ENCODE data around the gene NPAS4. TPM values are rescaled to one million over a fixed set of nuclear protein-coding genes. Genes with fewer than 3 reads are reported as not detected.
"Not testable (repeated sequence)": the region's sequence is repeated elsewhere in the genome, so short reads cannot be mapped to it uniquely, and the experiment has no call there.

The NPAS4 gene
- total RNA-seq, 1 donor from 2014 or later = not detected

DNA sequence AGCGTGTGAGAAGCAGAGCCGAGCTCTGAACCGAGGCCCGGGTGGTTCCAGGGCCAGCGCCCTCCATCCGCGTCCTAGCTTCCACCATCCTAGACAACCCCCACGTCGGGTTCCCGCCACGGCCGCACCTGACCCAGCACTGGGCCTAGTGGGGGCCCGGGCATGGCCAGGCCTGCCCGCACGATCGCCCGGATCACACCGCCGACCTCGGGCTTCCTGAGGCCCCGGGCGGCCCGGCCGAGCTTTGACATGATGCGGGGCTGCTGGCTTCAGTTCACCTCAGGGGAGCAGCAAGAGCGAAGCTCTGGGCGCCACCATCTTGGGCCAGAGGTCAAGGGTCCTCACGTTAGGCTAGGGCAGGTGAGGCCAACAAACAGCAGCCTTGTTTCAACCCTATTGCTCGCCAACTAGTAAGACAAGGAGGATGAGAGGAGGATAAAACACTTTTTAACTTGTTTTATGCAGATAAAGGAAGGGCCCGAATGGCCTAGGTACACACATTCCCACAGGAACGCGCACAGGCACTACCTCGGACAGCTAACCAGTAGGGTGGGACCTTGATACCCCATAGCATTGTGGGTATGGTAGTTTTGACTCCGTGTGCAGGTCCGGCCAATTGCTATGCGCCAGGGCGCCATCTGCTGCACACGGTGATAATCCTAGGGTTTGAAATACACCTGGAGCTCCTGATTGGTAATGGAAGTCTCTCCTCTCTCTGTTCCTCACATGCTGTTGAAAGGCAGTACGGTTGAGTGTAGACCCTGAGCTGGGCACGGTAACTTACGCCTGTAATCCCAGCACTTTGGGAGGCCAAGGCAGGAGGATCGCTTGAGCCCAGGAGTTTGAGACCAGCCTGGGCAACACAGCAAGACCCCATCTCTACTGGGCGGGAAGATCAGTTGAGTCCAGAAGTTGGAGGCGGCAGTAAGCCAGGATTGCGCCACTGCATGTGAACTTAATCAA, 17.9 kb downstream of the NPAS4 start, which contains the start of gene MRPL11:
MRPL11 (minus strand) TSS at position 345 of the 963 bp plus-strand sequence; CDS start at position 251, 94 bp downstream.
- Mint-ChIP-seq H3K4me3 (ENCODE audit: low read depth) (peak within 1 kb of the TSS; percentile 87), H3K9me3 (ENCODE audit: low read depth) (peaks cover 10% of the 10 kb centered on the region), H3K27me3 (no peaks in the 10 kb centered on the region), H3K4me1 (ENCODE audit: low read depth) (peaks cover 8% of the 10 kb centered on the region), H3K36me3 (ENCODE audit: insufficient read depth) (peaks cover 9% of the 10 kb centered on the region), H3K27ac (peak within 1 kb of the TSS; percentile 100)
- TF ChIP-seq, protein P1, sequence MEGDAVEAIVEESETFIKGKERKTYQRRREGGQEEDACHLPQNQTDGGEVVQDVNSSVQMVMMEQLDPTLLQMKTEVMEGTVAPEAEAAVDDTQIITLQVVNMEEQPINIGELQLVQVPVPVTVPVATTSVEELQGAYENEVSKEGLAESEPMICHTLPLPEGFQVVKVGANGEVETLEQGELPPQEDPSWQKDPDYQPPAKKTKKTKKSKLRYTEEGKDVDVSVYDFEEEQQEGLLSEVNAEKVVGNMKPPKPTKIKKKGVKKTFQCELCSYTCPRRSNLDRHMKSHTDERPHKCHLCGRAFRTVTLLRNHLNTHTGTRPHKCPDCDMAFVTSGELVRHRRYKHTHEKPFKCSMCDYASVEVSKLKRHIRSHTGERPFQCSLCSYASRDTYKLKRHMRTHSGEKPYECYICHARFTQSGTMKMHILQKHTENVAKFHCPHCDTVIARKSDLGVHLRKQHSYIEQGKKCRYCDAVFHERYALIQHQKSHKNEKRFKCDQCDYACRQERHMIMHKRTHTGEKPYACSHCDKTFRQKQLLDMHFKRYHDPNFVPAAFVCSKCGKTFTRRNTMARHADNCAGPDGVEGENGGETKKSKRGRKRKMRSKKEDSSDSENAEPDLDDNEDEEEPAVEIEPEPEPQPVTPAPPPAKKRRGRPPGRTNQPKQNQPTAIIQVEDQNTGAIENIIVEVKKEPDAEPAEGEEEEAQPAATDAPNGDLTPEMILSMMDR (IDR thresholded peaks at IDR 0.05; ENCODE audit: unreplicated experiment) = peak; percentile 69
- peak; percentile 82 for DNase-seq (ENCODE audit: low spot score, unreplicated experiment)

DNA sequence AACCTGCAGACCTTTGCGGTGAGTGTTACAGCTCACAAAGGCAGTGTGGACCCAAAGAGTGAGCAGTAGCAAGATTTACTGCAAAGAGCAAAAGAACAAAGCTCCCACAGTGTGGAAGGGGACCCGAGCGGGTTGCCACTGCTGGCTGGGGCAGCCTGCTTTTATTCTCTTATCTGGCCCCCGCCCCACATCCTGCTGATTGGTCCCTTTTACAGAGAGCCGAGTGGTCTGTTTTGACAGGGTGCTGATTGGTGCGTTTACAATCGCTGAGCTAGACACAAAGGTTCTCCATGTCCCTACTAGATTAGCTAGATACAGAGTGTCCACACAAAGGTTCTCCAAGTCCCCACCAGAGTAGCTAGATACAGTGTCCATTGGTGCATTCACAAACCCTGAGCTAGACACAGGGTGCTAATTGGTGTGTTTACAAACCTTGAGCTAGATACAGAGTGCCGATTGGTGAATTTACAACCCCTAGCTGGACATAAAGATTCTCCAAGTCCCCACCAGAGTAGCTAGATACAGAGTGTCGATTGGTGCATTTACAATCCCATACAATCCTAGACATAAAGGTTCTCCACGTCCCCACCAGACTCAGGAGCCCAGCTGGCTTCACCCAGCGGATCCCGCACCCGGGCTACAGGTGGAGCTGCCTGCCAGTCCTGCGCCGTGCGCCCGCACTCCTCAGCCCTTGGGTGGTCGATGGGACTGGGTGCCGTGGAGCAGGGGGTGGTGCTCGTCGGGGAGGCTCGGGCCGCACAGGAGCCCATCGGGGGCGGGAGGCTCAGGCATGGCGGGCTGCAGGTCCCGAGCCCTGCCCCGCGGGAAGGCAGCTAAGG, 19.5 kb downstream of the NPAS4 start:
- not testable (repeated sequence) for H3K4me3 Mint-ChIP-seq (ENCODE audit: low read depth)

DNA sequence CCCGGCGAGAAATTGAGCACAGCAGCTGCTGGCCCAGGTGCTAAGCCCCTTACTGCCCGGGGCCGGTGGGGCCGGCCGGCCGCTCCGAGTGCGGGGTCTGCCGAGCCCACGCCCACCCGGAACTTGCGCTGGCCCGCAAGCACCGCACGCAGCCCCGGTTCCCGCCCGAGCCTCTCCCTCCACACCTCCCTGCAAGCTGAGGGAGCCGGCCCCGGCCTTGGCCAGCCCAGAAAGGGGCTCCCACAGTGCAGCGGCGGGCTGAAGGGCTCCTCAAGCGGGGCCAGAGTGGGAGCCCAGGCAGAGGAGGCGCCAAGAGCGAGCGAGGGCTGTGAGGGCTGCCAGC, 20.1 kb downstream of the NPAS4 start:
- not testable (repeated sequence) for H3K4me1 Mint-ChIP-seq (ENCODE audit: low read depth); H3K27ac Mint-ChIP-seq; H3K4me3 Mint-ChIP-seq (ENCODE audit: low read depth); DNase-seq (ENCODE audit: low spot score, unreplicated experiment); H3K27me3 Mint-ChIP-seq; H3K36me3 Mint-ChIP-seq (ENCODE audit: insufficient read depth)
- H3K9me3 Mint-ChIP-seq (ENCODE audit: low read depth) = peaks cover 12% of the 10 kb centered on the region

More for the DNA sequence above, 19.5 kb downstream of the NPAS4 start:
- not testable (repeated sequence) for DNase-seq (ENCODE audit: low spot score, unreplicated experiment); H3K27me3 Mint-ChIP-seq; H3K27ac Mint-ChIP-seq; H3K4me1 Mint-ChIP-seq (ENCODE audit: low read depth); H3K36me3 Mint-ChIP-seq (ENCODE audit: insufficient read depth)
- peaks cover 12% of the 10 kb centered on the region for H3K9me3 Mint-ChIP-seq (ENCODE audit: low read depth)

DNA sequence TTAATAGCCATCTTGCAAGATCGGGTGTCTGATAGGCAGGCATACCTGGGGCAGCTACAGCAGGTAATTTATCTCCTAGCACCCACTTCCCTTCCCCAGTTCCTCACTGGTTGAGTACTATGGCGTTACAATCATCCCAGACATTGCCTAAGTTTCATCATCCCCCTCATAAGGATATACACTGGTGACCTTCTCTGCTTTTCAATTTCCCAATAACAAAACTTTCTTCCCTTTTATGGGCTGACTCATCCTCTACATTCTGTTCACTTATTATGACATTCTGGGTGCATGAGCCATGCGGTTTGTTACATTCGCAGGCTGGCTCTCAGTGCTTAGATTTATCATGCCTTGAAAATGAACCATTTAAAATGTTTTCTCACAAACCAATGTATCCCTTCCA, 22.8 kb downstream of the NPAS4 start:
- Mint-ChIP-seq H3K9me3 (ENCODE audit: low read depth) (peaks cover 12% of the 10 kb centered on the region), H3K27me3 (peaks cover 3% of the 10 kb centered on the region), H3K27ac (no peak overlapping the region), H3K4me3 (ENCODE audit: low read depth) (no peak overlapping the region), H3K4me1 (ENCODE audit: low read depth) (peaks cover 3% of the 10 kb centered on the region), H3K36me3 (ENCODE audit: insufficient read depth) (no peaks in the 10 kb centered on the region)
- TF ChIP-seq, protein P1 (IDR thresholded peaks at IDR 0.05; ENCODE audit: unreplicated experiment) = no peak
- no peak for DNase-seq (ENCODE audit: low spot score, unreplicated experiment)

DNA sequence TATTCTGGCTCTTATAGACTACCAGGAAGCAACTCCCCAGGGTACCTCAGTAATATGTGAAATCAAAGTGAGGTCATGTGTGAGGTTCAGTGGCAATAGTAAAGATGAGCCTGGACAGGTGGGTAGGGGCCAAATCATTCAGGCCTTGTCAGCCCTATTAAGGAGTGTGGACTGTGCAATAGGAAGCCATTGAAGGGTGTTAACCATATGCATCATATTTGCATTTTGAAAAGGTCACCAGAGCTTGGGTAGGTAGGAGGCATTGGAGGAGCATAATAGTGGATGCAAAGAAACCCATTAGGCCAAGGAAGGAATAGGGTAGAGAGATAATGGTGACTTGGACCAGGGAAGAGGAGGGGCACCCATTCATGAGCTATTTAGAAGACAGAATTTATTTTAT, 26.2 kb downstream of the NPAS4 start:
- peaks cover 1% of the 10 kb centered on the region for H3K4me1 Mint-ChIP-seq (ENCODE audit: low read depth)
- TF ChIP-seq, protein P1 (IDR thresholded peaks at IDR 0.05; ENCODE audit: unreplicated experiment) = no peak
- no peaks in the 10 kb centered on the region for H3K36me3 Mint-ChIP-seq (ENCODE audit: insufficient read depth)

DNA sequence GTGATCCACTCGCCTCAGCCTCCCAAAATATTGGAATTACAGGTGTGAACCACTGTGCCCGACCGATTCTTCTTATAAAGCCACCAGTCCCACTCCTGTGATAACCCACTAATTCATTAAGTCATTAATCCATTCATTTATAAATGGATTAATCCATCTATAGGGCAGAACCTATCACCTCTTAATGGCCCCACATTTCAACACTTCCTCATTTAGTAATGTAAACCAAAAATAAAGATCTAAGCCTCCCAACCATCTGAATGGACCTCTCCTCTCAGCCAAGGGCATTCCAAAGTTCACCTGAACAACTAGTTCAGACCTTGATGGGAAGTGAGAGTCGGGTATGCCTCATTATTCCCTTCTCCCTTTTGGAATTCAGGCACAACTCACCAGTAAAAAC, 27.7 kb downstream of the NPAS4 start:
- TF ChIP-seq, protein P1 (IDR thresholded peaks at IDR 0.05; ENCODE audit: unreplicated experiment) = no peak
- H3K36me3 Mint-ChIP-seq (ENCODE audit: insufficient read depth) = no peaks in the 10 kb centered on the region
- DNase-seq (ENCODE audit: low spot score, unreplicated experiment) = no peak
- peaks cover 22% of the 10 kb centered on the region for H3K27me3 Mint-ChIP-seq
- peaks cover 1% of the 10 kb centered on the region for H3K4me1 Mint-ChIP-seq (ENCODE audit: low read depth)
- peaks cover 5% of the 10 kb centered on the region for H3K9me3 Mint-ChIP-seq (ENCODE audit: low read depth)
- no peak overlapping the region for H3K27ac Mint-ChIP-seq
- no peak overlapping the region for H3K4me3 Mint-ChIP-seq (ENCODE audit: low read depth)

More for the DNA sequence above, 26.2 kb downstream of the NPAS4 start:
- Mint-ChIP-seq H3K4me3 (ENCODE audit: low read depth) (no peak overlapping the region), H3K9me3 (ENCODE audit: low read depth) (peaks cover 12% of the 10 kb centered on the region), H3K27ac (no peak overlapping the region), H3K27me3 (peaks cover 21% of the 10 kb centered on the region)
- DNase-seq (ENCODE audit: low spot score, unreplicated experiment) = no peak
